ENCODE results near the gene SIL1. TPM values are rescaled to one million over a fixed set of nuclear protein-coding genes. Genes with fewer than 3 reads are reported as not detected.

Gene SIL1
- total and polyA plus RNA-seq, 8 donors, result 22.2 to 83.6 (median 33.4) TPM

DNA sequence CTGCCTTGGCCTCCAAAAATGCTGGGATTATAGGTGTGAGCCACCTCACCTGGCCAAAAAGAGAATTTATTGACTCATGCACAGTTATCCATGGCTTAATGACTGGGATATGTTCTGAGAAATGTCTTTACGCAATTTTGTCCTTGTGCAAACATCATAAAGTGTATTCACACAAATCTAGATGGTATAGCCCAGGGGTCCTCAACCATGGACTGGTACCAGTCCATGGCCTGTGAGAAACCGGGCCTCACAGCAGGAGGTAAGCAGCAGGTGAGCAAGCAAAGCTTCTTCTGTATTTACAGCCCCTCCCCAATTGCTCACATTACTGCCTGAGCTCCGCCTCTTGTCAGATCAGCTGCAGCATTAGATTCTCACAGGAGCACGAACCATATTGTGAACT, 12.4 kb upstream of the SIL1 start:
- Histone ChIP-seq H3K27me3 (no peaks in the 10 kb centered on the region), H3K4me3 (no peak overlapping the region), H3K36me3 (no peaks in the 10 kb centered on the region), H3K4me1 (no peaks in the 10 kb centered on the region), H3K9me3 (no peaks in the 10 kb centered on the region), H3K27ac (no peak overlapping the region)
- no peak for TF ChIP-seq POLR2AphosphoS5 (IDR thresholded peaks at IDR 0.05)
- intact Hi-C loops (cut with DNase I; ENCODE audit: low total_unique reads), result no loop called here
- WGBS, 5 donors, result 47 to 61% (median 53%) methylated on average over 4 of the region's 4 CpGs
- DNase-seq, result no peak

GRCh38 chr5:139207297-139208000, 9.3 kb upstream of the SIL1 start:
- no peak for DNase-seq
- TF ChIP-seq EP300 (IDR thresholded peaks at IDR 0.05) (no peak), CTCF (IDR thresholded peaks at IDR 0.05) (no peak), POLR2A (IDR thresholded peaks at IDR 0.05) (no peak), POLR2AphosphoS5 (IDR thresholded peaks at IDR 0.05) (no peak)
- WGBS, 5 donors, result 91 to 97% (median 93%) methylated on average over 3 of the region's 3 CpGs
- Histone ChIP-seq H3K27ac (no peak overlapping the region), H3K4me3 (no peak overlapping the region), H3K4me1 (no peaks in the 10 kb centered on the region), H3K36me3 (no peaks in the 10 kb centered on the region), H3K27me3 (no peaks in the 10 kb centered on the region), H3K9me3 (no peaks in the 10 kb centered on the region)
- intact Hi-C loops (cut with DNase I; ENCODE audit: low total_unique reads), result no loop called here

GRCh38 chr5:139205586-139205985, 7.4 kb upstream of the SIL1 start:
- 83 to 91% (median 90%) methylated on average over 2 of the region's 2 CpGs for WGBS, 5 donors
- intact Hi-C loops (cut with DNase I; ENCODE audit: low total_unique reads), result no loop called here
- Histone ChIP-seq H3K27ac (no peak overlapping the region), H3K36me3 (no peaks in the 10 kb centered on the region), H3K9me3 (no peaks in the 10 kb centered on the region), H3K4me3 (no peak overlapping the region), H3K27me3 (no peaks in the 10 kb centered on the region), H3K4me1 (no peaks in the 10 kb centered on the region)
- no peak for DNase-seq
- TF ChIP-seq CTCF (IDR thresholded peaks at IDR 0.05) (no peak), POLR2A (IDR thresholded peaks at IDR 0.05) (no peak), EP300 (IDR thresholded peaks at IDR 0.05) (no peak), POLR2AphosphoS5 (IDR thresholded peaks at IDR 0.05) (no peak)

GRCh38 chr5:139205124-139205523, 7.0 kb upstream of the SIL1 start:
- Histone ChIP-seq H3K27me3 (no peaks in the 10 kb centered on the region), H3K4me3 (no peak overlapping the region), H3K36me3 (no peaks in the 10 kb centered on the region), H3K4me1 (no peaks in the 10 kb centered on the region), H3K27ac (no peak overlapping the region), H3K9me3 (no peaks in the 10 kb centered on the region)
- no peak for DNase-seq
- 76 to 90% (median 81%) methylated on average over 4 of the region's 4 CpGs for WGBS, 5 donors
- TF ChIP-seq POLR2AphosphoS5 (IDR thresholded peaks at IDR 0.05) (no peak), EP300 (IDR thresholded peaks at IDR 0.05) (no peak), POLR2A (IDR thresholded peaks at IDR 0.05) (no peak)
- intact Hi-C loops (cut with DNase I; ENCODE audit: low total_unique reads), result no loop called here

DNA sequence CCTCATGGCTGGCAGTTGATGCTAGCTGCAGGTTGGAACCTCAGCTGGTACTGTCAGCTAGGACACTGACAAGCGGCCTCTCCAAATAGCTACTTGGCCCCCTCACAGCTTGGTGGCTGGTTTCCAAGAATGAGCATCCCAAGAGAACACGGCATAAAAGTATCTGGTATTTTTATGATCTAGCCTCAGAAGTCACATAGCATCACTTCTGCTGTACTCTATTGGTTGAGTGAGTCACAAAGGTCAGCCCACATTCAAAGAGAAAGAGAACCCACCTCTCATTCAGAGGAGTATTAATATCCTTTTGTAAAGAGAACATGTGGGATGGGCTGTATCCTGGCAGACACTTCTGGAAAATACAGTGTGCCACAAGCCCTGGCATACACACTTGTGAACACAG, 6.0 kb upstream of the SIL1 start:
- H3K4me3 ChIP-seq, result no peak overlapping the region
- H3K9me3 ChIP-seq, result no peaks in the 10 kb centered on the region
- H3K4me1 ChIP-seq, result peaks cover 0 to 4% (median 0%) of the 10 kb centered on the region in 4 donors
- WGBS, 5 donors, result 65 to 79% (median 77%) methylated on average over 2 of the region's 2 CpGs
- H3K27ac ChIP-seq, result no peak overlapping the region
- TF ChIP-seq EP300 (IDR thresholded peaks at IDR 0.05) (no peak), CTCF (IDR thresholded peaks at IDR 0.05) (no peak), POLR2AphosphoS5 (IDR thresholded peaks at IDR 0.05) (no peak), POLR2A (IDR thresholded peaks at IDR 0.05) (no peak)
- no peaks in the 10 kb centered on the region for H3K27me3 ChIP-seq
- intact Hi-C loops (cut with DNase I; ENCODE audit: low total_unique reads), result no loop called here
- no peaks in the 10 kb centered on the region for H3K36me3 ChIP-seq
- no peak for DNase-seq
